Measurements from ENCODE around the gene FAM204A.

- no peak for TF ChIP-seq POLR2AphosphoS5 (IDR thresholded peaks at IDR 0.05; ENCODE audit: low read depth, low read length)
- no peak for TF ChIP-seq POLR2A (IDR thresholded peaks at IDR 0.05; ENCODE audit: low read depth, low read length)
- TF ChIP-seq TAF1 (IDR thresholded peaks at IDR 0.05; ENCODE audit: borderline replicate concordance, low read depth, low read length): no peak
These were observed 40.9 kb downstream of the FAM204A start for GRCh38 chr10:118301211-118301610.
